Gastrocnemius medialis (tissue), 4 donors: Measurements from ENCODE around the gene KLHL7.

Experiments
- CTCF ChIP-seq, 5 experiments: fragments of 450-650 bp in 3 of 5; fragments of 200-600 bp in 2 of 5; sonication (generic) in 2 of 5; IDR thresholded peaks in 4 of 5; conservative IDR thresholded peaks in 1 of 5; 1 replicate in 4 of 5; 2 replicates in 1 of 5; pipeline ENCODE4 v1.5.1; 2016 to 2019; ENCODE audit warnings: antibody characterized with exemption in 5 of 5, mild to moderate bottlenecking in 3 of 5, moderate library complexity in 3 of 5
- POLR2A ChIP-seq, 2 donors: fragments of 450-650 bp; IDR thresholded peaks; one replicate each; pipeline ENCODE4 v1.6.1; 2017; ENCODE audit warnings: antibody characterized with exemption in 2 of 2, mild to moderate bottlenecking in 2 of 2, moderate library complexity in 2 of 2

GRCh38 chr7:23067271-23067670 lies 38.3 kb upstream of the KLHL7 start:
- TF ChIP-seq CTCF (IDR thresholded peaks at IDR 0.05 in 4 of 5, conservative IDR thresholded peaks at IDR 0.05 in 1 of 5) (no peak), POLR2A (IDR thresholded peaks at IDR 0.05) (no peak)
